Activated CD4-positive, alpha-beta memory T cell treated with anti-CD3 and anti-CD28 coated beads, Interleukin-2, amount 10 ng/mL, durations not matched to agents 7 days and 5 days (primary cell): ENCODE results near the gene TCEA2. TPM values are rescaled to one million over a fixed set of nuclear protein-coding genes. Genes with fewer than 3 reads are reported as not detected.

Experiments used
- CTCF ChIA-PET: fragments of 350-600 bp; sonication (Branson Sonifier 250); formaldehyde crosslinking; loops from one replicate; lab custom pipeline; 2021; ENCODE audit warnings: antibody characterized with exemption, inconsistent platforms; lab: Charles Lee
- POLR2A ChIA-PET: fragments of 350-600 bp; sonication (Branson Sonifier 250); formaldehyde crosslinking; loops from one replicate; lab custom pipeline; 2021; ENCODE audit warnings: antibody characterized with exemption; lab: Charles Lee
- DNase-seq: peaks from one replicate; pipeline ENCODE4 v3.0.0-alpha.2; 2020
- H3K27ac Mint-ChIP-seq: one replicate; pipeline ENCODE4 v1.8.0; 2021; ENCODE audit warnings: mild to moderate bottlenecking, mixed read lengths
- H3K27me3 Mint-ChIP-seq: one replicate; pipeline ENCODE4 v1.8.0; 2021; ENCODE audit warnings: mixed read lengths
- H3K36me3 Mint-ChIP-seq: one replicate; pipeline ENCODE4 v1.8.0; 2021; ENCODE audit warnings: low read depth, mixed read lengths
- H3K4me1 Mint-ChIP-seq: one replicate; pipeline ENCODE4 v1.8.0; 2021; ENCODE audit warnings: mixed read lengths
- H3K4me3 Mint-ChIP-seq: one replicate; pipeline ENCODE4 v1.8.0; 2021; ENCODE audit warnings: mild to moderate bottlenecking, mixed read lengths
- H3K9me3 Mint-ChIP-seq: one replicate; pipeline ENCODE4 v1.8.0; 2021; ENCODE audit warnings: mixed read lengths
- total RNA-seq, 2 experiments: library from RNA; stranded (reverse); gene quantifications; one replicate each; pipeline ENCODE4 v1.2.3, GENCODE V29; 2021

TCEA2 gene
- total RNA-seq, 2 experiments from 2014 or later, result 66.3 to 74.1 TPM

DNA sequence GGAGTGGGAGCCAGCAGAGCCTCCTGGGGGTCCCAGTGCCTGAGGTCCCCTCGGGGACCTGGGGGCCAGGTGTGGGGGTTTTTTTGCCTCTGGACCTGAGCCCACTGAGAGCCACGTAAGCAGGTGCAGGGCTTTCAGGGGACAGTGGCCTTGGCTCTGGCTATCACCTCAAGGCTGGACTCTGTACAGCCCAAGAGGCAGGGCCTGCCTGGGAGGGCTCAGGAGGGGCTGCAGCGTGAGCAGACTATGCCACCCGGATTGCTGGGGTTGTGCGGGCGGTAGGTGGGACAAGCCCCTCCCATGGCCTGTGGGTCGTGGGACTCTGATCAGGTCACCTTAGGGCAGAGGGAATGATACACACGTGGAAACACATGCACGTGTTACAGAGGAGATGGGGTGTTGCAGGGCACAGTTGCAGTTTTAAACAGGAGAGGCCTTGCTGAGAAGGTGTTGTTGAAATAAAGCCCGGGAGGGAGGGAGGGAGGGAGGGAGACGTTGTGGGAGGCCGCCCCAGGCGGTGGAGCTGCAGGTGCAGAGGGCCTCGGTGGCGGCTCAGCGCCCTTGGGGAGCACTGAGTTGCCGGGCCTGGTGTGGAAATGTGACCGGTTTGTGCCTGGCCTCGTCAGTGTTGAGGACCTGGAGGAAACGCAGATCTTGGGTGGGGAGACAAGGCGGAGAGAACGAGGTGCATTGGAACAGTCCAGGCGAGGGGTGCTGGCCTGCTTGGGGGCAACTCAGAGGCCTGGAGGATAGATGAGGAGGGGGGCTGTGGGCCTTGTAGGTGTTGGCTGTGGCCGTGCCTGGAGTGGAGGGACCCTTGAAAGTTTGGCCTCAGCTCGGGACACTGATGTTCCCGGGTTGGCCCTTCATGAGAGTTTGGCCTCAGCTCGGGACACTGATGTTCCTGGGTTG is 2.3 kb downstream of the TCEA2 start:
- ChIA-PET POLR2A (interaction anchor here (0.8 to 4.6 kb wide), 9 partner anchors 8 to 545 kb away, joined by 3 to 74 read pairs (median 3); partner anchors contain the start of genes C20orf204, OPRL1, PPDPF and PRPF6), CTCF (interaction anchor here (0.7 to 2.3 kb wide), 6 partner anchors 8 to 90 kb away, joined by 3 to 12 read pairs (median 4); partner anchors contain the start of genes PRPF6 and RGS19)
- Mint-ChIP-seq H3K4me1 (peaks cover 65% of the 10 kb centered on the region), H3K27me3 (no peaks in the 10 kb centered on the region), H3K36me3 (peaks cover 5% of the 10 kb centered on the region), H3K4me3 (peak overlapping the region; percentile 50), H3K9me3 (no peaks in the 10 kb centered on the region), H3K27ac (peak overlapping the region; percentile 89)
- peak; percentile 38 for DNase-seq

DNA sequence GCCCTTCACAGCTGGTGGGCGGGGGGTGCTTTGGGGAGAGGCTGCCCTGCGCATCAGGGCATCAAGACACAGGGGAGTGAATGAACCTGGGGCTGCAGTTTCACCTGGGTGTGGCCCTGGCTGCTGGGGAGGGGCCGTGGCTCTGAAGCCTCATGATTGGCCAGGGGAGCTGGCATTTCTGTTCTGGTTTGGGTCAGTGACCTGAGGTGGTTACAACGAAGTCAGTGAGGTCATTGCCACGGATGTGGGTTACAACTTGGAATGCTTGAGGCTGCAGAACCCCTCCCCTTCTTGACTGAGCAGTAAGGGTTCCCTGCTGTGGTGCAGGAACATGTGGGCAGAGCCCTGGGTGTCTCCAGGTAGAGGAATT is 3.0 kb downstream of the TCEA2 start:
- H3K27me3 Mint-ChIP-seq, result no peaks in the 10 kb centered on the region
- ChIA-PET POLR2A (interaction anchor here (0.6 to 4.6 kb wide), 9 partner anchors 8 to 545 kb away, joined by 3 to 74 read pairs (median 3); partner anchors contain the start of genes C20orf204, LIME1, OPRL1 and PPDPF), CTCF (interaction anchor here (0.7 to 2.3 kb wide), 6 partner anchors 8 to 91 kb away, joined by 3 to 12 read pairs (median 4); partner anchors contain the start of genes PRPF6 and RGS19)
- peaks cover 5% of the 10 kb centered on the region for H3K36me3 Mint-ChIP-seq
- H3K27ac Mint-ChIP-seq, result peak overlapping the region; percentile 89
- DNase-seq, result peak; percentile 90
- peak overlapping the region; percentile 50 for H3K4me3 Mint-ChIP-seq
- H3K4me1 Mint-ChIP-seq, result peaks cover 65% of the 10 kb centered on the region
- no peaks in the 10 kb centered on the region for H3K9me3 Mint-ChIP-seq

DNA sequence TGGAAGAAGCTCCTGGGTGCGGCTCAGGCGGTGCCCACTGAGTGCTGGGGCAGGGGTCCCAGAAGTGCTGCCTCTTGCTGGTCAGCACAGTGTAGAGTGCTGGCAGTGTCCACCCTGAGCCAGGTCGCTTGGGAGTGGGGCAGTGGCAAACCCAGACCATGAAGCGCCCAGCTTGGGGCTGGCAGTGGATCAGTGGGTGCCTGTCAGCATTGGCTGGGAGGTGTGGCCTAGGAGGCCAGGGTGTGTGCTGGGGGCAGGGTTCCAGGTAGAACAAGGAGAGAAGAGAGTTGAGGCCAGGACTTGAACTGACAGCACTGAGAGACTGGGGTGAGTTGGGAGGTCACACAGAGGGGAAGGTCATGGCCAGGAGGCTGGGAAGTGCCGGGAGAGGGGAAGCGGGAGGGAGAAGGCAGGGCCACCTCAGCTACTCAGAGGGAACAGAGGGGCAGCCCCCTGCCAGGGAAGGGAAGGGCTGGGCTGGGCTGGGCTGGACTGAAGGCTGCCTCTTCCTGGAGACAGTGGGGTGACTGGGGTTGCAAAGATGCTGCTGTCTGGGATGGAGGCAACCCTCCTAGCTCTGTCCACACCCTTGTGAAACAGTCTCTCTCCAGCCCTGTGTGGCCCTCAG is 4.1 kb downstream of the TCEA2 start:
- H3K27me3 Mint-ChIP-seq, result no peaks in the 10 kb centered on the region
- no peak for DNase-seq
- H3K9me3 Mint-ChIP-seq, result no peaks in the 10 kb centered on the region
- ChIA-PET CTCF (interaction anchor here (2.3 kb wide), 1 partner anchor 11 kb away, joined by 12 read pairs; the partner anchor contains the start of gene RGS19), POLR2A (interaction anchor here (1.1 to 4.6 kb wide), 4 partner anchors 11 to 28 kb away, joined by 4 to 74 read pairs (median 10); partner anchors contain the start of genes LKAAEAR1, OPRL1 and RGS19)
- H3K36me3 Mint-ChIP-seq, result peaks cover 9% of the 10 kb centered on the region
- peaks cover 63% of the 10 kb centered on the region for H3K4me1 Mint-ChIP-seq
- peak overlapping the region; percentile 89 for H3K27ac Mint-ChIP-seq
- H3K4me3 Mint-ChIP-seq, result peak overlapping the region; percentile 54

DNA sequence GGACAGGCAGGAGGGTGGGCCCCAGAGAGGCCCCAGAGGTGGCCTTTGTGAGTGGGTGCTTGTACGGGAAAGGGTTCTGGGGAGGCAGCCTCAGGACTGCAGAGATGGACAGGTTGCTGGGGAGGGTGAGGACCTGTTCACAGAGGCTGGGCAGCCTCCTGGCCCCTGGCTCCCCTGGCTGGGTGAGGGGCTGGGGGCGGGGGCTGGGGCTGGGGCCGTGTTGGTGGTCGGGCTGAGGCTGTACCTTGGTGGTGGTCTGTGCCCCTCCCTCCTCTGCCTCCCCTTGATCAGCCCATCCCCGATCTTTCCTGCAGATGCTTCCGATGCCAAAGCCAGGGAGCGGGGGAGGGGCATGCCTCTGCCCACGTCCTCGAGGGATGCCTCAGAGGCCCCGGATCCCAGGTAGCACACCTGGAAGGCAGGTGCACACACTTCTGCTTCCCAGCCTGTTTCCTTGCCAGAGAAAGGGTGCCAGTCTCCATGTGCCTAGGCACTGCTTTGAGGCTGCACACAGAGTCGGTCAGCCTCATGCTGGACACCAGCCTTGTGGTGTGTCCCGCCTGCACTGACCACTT is 4.8 kb downstream of the TCEA2 start:
- no peak for DNase-seq
- peak overlapping the region; percentile 89 for H3K27ac Mint-ChIP-seq
- H3K36me3 Mint-ChIP-seq, result peaks cover 16% of the 10 kb centered on the region
- H3K9me3 Mint-ChIP-seq, result no peaks in the 10 kb centered on the region
- H3K4me3 Mint-ChIP-seq, result no peak overlapping the region
- H3K27me3 Mint-ChIP-seq, result no peaks in the 10 kb centered on the region
- CTCF ChIA-PET, result interaction anchor here (2.3 kb wide), 1 partner anchor 10 kb away, joined by 12 read pairs; the partner anchor contains the start of gene RGS19
- H3K4me1 Mint-ChIP-seq, result peaks cover 62% of the 10 kb centered on the region
- POLR2A ChIA-PET, result interaction anchor here (0.6 to 4.6 kb wide), 5 partner anchors 10 to 545 kb away, joined by 3 to 74 read pairs (median 9); partner anchors contain the start of genes OPRL1 and RGS19

DNA sequence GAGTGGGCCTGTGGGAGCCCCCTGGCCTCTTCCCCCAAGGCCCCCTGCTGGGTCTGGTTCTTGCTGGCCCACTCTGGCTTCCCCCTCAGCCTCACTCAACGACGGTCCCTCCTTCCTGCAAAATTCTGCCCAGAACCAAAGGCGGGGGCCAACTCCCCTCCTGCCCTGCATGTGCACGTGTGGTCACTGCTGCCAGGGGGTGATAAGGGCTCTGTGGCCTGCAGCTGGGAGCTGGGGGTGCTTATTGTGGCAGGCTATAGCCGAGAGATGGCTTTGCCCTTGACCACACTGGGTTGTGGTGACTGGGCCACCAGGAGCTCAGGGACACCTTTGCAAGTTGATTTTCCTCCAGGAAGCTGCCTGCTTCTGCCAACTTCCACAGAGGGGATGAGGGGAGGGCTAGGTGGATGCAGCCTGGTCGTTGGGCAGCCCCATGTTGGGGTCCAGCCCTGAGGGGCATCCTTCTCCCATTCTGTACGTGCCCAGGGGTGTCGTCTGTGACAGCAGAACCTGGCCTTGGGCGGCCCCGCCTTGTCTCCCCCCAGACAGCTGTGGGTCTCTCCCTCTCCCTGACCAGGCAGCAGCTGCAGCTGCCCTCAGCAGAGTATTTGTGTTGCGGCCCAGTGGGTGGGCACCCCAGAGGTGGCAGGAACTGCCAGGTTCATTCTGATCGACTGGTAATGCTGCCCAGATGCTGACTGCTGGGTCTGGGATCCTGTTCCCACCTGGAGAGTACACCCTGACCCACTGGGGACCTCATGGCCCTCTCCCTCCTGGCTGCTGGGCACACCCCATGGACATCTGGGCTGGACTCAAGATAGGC is 5.6 kb downstream of the TCEA2 start:
- Mint-ChIP-seq H3K4me1 (peaks cover 65% of the 10 kb centered on the region), H3K4me3 (peak overlapping the region; percentile 24), H3K27ac (peak overlapping the region; percentile 62), H3K9me3 (no peaks in the 10 kb centered on the region), H3K27me3 (no peaks in the 10 kb centered on the region), H3K36me3 (peaks cover 21% of the 10 kb centered on the region)
- CTCF ChIA-PET, result interaction anchor here (1.9 kb wide), 1 partner anchor 29 kb away, joined by 6 read pairs; no protein-coding TSS in a partner anchor
- DNase-seq, result no peak
- POLR2A ChIA-PET, result interaction anchor here (0.6 to 3.9 kb wide), 6 partner anchors 9 to 546 kb away, joined by 3 to 16 read pairs (median 5); partner anchors contain the start of genes OPRL1 and RGS19

DNA sequence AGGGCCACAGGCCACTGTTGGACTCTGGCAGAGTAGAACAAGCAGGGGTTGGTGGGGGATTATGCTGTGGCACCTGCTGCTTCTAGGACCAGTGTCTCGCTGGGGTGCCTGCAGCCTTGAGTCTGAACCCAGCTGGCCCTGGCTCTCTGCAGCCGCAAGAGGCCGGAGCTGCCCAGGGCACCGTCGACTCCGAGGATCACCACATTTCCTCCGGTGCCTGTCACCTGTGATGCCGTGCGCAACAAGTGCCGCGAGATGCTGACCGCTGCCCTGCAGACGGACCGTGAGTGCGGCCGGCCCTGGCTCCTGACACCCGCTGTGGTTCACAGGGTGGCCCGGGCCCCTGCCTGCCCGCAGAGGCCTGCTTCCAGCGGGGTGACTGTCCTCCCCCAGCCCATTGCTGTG is 6.2 kb downstream of the TCEA2 start:
- ChIA-PET POLR2A (interaction anchor here (0.8 to 3.9 kb wide), 5 partner anchors 9 to 30 kb away, joined by 3 to 16 read pairs (median 6); partner anchors contain the start of genes OPRL1 and RGS19), CTCF (interaction anchor here (1.0 to 1.9 kb wide), 3 partner anchors 9 to 30 kb away, joined by 3 to 10 read pairs (median 6); no protein-coding TSS in a partner anchor)
- no peak for DNase-seq
- Mint-ChIP-seq H3K36me3 (peaks cover 24% of the 10 kb centered on the region), H3K9me3 (no peaks in the 10 kb centered on the region), H3K4me3 (no peak overlapping the region), H3K27me3 (no peaks in the 10 kb centered on the region), H3K27ac (no peak overlapping the region), H3K4me1 (peaks cover 61% of the 10 kb centered on the region)

DNA sequence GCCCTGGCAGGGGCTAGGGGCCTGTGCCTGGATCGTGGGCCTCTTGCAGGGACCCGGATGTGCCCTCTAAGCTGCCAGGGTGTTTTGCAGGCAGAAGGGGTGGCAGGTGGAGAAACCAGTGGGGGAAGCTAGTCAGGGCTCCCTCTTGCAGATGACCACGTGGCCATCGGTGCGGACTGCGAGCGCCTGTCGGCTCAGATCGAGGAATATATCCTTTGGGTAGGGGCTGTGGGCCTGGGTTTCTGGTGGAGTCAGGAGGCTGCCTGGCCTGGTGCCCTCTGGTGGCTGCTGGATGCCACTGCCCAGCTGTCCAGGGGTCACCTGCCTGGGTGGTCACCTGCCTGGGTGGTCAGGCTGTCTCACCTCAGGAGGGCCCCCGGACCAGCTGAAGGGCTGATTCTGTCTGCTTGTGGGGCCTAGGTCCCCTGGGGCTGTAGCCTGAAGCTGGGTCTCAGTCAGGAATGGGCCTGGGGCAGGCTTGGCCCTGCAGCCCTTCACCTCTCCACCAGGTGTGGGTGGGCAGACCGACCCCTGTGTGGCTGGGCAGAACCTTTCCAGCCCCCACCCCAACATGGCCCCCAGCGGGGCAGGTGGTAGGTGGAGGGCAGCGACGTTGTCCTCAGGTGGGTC is 6.7 kb downstream of the TCEA2 start:
- Mint-ChIP-seq H3K4me1 (peaks cover 57% of the 10 kb centered on the region), H3K4me3 (no peak overlapping the region), H3K36me3 (peaks cover 28% of the 10 kb centered on the region), H3K27ac (no peak overlapping the region), H3K27me3 (no peaks in the 10 kb centered on the region), H3K9me3 (no peaks in the 10 kb centered on the region)
- POLR2A ChIA-PET, result interaction anchor here (0.8 to 3.9 kb wide), 4 partner anchors 8 to 30 kb away, joined by 3 to 16 read pairs (median 8); partner anchors contain the start of genes OPRL1 and RGS19
- peak; percentile 47 for DNase-seq
- CTCF ChIA-PET, result interaction anchor here (1.0 to 1.9 kb wide), 3 partner anchors 8 to 30 kb away, joined by 3 to 10 read pairs (median 6); no protein-coding TSS in a partner anchor

DNA sequence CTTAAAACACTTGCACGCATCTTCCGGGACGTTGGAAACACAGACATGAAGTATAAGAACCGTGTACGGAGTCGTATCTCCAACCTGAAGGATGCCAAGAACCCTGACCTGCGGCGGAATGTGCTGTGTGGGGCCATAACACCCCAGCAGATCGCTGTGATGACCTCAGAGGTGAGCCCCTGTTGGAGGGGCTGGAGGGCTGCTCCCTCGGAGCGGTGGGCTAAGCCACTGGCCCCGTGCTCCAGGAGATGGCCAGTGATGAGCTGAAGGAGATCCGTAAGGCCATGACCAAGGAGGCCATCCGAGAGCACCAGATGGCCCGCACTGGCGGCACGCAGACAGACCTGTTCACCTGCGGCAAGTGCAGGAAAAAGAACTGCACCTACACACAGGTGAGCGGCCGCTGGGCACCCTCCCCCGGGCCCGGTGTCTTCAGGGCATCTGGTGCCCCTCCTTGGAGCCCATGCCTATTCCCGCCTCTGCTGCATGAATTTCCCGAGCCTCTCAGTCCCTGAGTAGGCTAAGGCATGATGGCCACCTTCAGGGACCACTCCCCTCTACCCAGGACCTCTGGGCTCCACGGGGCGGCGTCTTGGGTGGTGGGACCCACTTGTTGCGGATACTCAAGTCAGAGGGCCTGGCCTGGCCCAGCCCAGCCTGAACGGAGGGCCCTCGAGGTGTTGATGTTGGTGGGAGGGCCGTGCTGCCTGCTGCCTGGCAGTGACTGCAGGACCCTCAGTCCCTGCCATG is 7.4 kb downstream of the TCEA2 start:
- no peak for DNase-seq
- no peak overlapping the region for H3K27ac Mint-ChIP-seq

DNA sequence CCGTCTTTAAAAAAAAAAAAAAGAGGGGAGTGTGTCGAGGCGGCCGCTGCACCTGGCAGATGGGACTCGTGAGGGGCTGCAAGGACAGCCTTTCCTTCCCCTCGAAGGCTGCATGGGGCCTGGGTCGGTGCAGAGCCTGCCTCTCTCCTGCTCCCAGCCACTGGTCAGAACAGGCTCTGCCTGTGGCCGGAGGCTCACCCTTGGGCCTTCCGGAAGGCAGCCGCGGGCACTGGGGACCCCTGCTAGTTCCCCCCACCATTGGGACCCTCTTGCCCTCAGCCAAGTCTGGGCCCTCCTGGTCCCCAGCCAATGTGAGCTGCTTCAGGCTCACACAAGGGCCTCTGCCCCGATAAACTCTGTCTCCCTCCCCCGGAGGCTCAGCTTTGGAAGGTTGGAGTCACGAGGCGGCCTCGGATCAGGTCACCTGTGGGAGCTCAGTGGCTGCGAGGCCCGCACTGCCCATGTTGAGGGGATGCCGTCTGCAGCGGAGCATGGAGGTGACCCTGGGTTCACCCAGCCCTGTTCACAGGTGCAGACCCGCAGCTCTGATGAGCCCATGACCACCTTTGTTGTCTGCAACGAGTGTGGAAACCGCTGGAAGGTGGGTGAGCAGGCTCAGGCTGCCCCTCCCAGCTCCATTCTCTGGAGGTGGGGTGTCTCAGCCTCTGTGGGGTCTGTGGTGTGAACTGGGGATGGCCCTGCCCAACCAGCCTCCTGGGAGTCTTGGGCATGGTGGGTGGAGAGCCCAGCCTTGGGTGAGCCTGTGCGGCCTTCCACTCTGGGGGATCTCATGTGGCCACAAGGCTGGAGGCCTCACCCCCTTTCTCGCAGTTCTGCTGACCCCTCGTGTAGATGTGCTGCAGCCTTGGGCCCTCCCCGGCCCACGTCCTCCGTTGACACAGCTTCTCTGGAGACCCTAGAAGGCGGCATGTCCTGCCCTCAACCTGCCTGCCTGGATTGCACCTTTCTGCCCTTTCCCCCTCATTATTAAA is 8.6 kb downstream of the TCEA2 start:
- H3K36me3 Mint-ChIP-seq, result peaks cover 44% of the 10 kb centered on the region
- H3K27ac Mint-ChIP-seq, result no peak overlapping the region
- ChIA-PET POLR2A (interaction anchor here (1.0 kb wide), 1 partner anchor 30 kb away, joined by 3 read pairs; no protein-coding TSS in a partner anchor), CTCF (no interaction called here)
- peaks cover 55% of the 10 kb centered on the region for H3K4me1 Mint-ChIP-seq
- H3K9me3 Mint-ChIP-seq, result no peaks in the 10 kb centered on the region
- no peak overlapping the region for H3K4me3 Mint-ChIP-seq
- DNase-seq, result no peak
- H3K27me3 Mint-ChIP-seq, result no peaks in the 10 kb centered on the region

More for the DNA sequence above, 7.4 kb downstream of the TCEA2 start:
- ChIA-PET POLR2A (interaction anchor here (0.8 to 3.9 kb wide), 3 partner anchors 8 to 31 kb away, joined by 3 to 16 read pairs (median 9); partner anchors contain the start of genes OPRL1 and RGS19), CTCF (interaction anchor here (1.0 to 1.9 kb wide), 3 partner anchors 8 to 31 kb away, joined by 3 to 10 read pairs (median 6); no protein-coding TSS in a partner anchor)
- Mint-ChIP-seq H3K4me1 (peaks cover 55% of the 10 kb centered on the region), H3K9me3 (no peaks in the 10 kb centered on the region), H3K4me3 (no peak overlapping the region), H3K36me3 (peaks cover 35% of the 10 kb centered on the region), H3K27me3 (no peaks in the 10 kb centered on the region)
